Measurements from ENCODE around the gene TEX19.

The TEX19 gene

GRCh38 chr17:82386881-82387704 is 28.0 kb downstream of the TEX19 start:
- DNase-seq (ENCODE audit: extremely low read depth in 1 of 2, low read depth in 1 of 2), result no peak

- DNase-seq (ENCODE audit: extremely low read depth in 1 of 2, low read depth in 1 of 2), result no peak
These were observed 28.7 kb downstream of the TEX19 start for GRCh38 chr17:82387705-82388106.

DNA sequence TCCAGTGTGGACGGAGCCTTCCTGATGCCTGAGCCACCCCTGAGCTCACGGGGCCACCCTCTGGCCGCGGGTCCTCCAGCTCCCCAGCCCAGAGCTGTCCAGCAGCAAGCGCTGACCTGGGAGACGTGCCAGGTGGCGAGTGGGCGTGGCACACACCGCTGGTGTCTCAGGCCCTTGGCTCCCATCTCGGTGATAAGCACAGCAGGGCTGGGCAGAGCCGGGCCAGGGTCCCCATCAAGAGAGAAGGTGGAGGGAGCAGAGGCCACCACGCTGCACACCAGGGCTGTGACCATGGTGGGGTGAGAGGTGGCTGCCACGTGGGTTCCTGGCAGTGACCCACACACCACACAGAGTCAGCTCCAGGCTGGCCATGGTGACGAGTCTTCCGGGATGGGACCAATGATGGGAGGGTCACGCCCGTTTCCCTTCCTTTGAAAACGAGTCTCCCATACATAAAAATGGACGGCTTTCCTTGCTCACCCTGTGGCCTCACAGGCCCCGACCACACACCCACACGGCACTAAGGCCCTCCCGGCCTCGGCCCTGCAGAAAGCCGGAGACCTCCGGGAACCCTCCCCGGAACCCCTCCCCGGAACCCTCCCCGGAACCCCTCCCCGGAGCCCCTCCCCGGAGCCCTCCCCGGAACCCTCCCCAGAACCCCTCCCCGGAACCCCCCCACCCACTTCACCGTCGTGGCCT is 29.3 kb downstream of the TEX19 start:
- no peak for DNase-seq (ENCODE audit: extremely low read depth in 1 of 2, low read depth in 1 of 2)

- no peak for DNase-seq (ENCODE audit: extremely low read depth in 1 of 2, low read depth in 1 of 2)
These were observed 29.9 kb downstream of the TEX19 start for GRCh38 chr17:82388922-82389283.

- no peak for DNase-seq (ENCODE audit: extremely low read depth in 1 of 2, low read depth in 1 of 2)
These were observed 30.3 kb downstream of the TEX19 start for GRCh38 chr17:82389379-82389778.

DNA sequence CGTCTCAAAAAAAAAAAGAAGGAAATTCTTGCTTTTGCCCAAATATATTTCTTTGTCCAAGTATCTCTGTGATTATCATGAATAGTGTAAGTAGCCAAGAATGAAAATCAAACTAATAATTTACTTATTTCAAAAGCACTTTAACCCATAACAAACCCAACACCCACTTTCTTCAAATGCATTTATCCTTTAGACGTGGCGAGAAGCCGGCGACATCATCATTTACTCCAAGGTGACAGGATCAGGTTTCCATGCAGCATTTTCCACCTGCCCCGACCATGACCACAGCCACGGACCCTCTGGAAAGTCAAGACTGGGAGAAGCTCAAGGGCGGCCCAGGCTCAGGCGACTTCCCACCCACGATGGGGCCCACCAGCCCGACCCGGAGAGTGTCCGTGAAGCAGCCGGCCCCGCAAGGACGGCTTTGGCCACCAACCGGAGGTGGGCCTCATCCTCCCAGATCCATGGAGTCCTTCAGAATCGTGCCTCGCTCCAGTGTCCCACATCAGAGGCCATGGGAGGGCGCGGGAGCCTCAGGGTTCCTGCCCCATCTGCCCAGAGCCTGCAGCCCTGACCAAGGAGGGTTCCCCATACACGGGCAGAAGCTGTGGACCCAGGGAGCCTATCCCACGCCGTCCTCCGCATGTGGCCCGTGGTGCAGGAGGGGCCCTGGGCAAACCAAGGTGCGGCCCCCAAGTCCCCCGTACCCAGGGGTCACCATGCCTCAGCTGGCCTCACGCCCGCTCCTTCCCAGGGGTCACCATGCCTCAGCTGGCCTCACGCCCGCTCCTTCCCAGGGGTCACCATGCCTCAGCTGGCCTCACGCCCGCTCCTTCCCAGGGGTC is 31.2 kb downstream of the TEX19 start:
- DNase-seq (ENCODE audit: extremely low read depth in 1 of 2, low read depth in 1 of 2), result no peak

GRCh38 chr17:82390860-82391435 is 31.9 kb downstream of the TEX19 start:
- DNase-seq (ENCODE audit: extremely low read depth in 1 of 2, low read depth in 1 of 2), result no peak

DNA sequence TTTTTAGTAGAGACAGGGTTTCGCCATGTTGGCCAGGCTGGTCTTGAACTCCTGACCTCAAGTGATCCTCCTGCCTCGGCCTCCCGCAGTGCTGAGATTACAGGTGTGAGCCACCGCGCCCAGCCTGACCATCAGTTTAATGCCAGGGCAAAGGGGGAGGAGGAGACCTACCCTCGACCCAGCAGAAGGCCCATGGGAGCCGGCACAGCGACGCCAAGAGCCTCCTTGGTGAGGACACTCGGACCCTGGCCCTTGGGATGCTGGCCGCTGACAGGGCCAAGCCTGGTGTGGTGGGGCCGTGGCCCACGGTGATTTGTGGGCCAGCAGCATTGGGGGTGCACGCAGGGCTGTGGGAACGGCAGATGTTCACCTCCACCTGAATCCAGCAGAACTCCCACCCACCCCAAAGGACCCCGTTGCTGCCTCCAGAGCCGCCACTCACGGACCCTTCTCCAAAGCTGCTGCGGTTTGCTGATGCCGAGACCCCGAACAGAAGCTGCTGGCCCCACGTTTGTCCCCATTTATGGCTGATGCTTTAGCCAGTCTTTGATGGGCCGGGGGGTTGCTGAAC is 32.5 kb downstream of the TEX19 start:
- DNase-seq (ENCODE audit: extremely low read depth in 1 of 2, low read depth in 1 of 2), result no peak

DNA sequence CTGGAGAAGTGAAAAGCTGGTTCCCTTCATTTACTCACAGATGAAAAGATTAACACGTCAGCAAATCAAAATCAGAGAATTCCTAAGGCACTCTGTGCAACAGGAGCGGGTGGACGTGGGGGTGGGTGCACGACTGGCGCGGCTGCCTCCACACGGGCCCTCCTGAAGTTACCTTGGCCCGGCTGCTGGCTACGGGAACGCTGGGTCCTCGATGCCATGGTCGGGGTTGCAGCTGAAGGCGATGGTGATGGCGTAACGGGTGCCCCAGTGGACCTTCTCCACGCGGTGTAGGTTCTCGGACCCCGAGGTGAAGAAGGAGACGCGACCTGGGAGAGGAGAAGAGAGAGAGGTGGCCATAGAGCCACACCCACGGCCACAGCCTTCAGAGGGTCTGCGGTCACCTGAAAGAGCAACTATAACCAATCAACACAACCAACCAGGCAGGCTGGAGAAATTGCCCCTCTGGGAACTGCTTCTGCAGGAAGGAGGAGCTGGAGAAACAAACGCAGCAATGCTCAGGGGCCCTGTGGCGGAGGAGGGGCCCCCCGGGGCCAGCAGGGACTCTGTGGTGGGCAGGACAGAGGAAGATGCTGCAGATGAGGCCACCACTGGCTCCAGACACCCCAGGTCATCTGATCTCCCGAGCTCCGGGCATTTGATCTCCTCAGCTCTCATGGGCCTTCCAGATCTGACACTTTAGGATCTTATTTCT is 33.3 kb downstream of the TEX19 start:
- no peak for DNase-seq (ENCODE audit: extremely low read depth in 1 of 2, low read depth in 1 of 2)

- no peak for DNase-seq (ENCODE audit: extremely low read depth in 1 of 2, low read depth in 1 of 2)
These were observed 33.9 kb downstream of the TEX19 start for GRCh38 chr17:82392941-82393340.

- DNase-seq (ENCODE audit: extremely low read depth in 1 of 2, low read depth in 1 of 2), result no peak
These were observed 35.2 kb downstream of the TEX19 start for GRCh38 chr17:82394278-82394677.

- no peak for DNase-seq (ENCODE audit: extremely low read depth in 1 of 2, low read depth in 1 of 2)
These were observed 37.8 kb downstream of the TEX19 start for GRCh38 chr17:82396601-82397435.

DNA sequence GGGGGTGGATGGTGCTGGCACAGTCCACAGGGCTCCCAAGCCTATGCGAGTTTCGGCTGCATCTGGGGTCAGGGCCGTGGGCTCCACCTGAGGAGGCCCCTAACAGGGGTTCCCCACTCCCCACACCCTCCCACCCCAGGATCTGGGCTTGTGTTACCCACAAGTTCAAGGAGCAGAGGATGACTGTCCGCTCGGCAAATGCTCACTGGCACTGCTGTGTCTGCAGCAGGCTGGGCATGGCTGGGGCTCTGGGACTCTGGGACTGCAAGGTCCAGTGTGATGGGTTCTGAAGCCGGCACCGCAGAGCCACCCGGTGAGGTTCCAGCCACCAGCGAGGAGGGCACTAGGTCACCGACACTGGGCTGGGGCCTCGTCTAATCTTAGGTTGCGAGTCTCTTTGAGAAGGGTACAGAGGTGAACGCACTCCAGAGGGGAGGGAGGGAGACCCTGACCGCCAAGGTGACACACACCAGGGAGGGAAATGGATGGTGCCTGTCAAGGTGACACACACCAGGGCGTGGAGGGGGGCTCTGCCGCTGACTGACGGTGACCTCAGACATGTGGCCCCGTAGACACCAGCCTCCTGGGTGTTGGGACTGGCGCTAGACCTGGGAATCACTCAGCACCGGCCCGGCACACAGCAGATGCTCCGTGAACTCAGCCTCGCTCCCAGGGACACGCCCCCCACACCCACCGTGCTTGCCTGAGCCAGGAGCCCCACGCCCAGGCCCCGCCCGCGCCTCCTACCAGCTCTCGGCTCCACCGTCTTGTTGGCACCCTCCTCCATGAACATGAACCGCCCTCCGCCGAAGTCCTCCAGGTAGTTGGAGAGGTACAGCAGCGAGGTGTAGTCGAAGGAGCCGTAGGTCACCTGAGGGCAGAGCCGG is 38.6 kb downstream of the TEX19 start:
- DNase-seq (ENCODE audit: extremely low read depth in 1 of 2, low read depth in 1 of 2), result no peak

GRCh38 chr17:82399041-82399441 is 40.0 kb downstream of the TEX19 start:
- no peak for DNase-seq (ENCODE audit: extremely low read depth in 1 of 2, low read depth in 1 of 2)

- DNase-seq (ENCODE audit: extremely low read depth in 1 of 2, low read depth in 1 of 2), result no peak
These were observed 40.6 kb downstream of the TEX19 start for GRCh38 chr17:82399601-82400101.

DNA sequence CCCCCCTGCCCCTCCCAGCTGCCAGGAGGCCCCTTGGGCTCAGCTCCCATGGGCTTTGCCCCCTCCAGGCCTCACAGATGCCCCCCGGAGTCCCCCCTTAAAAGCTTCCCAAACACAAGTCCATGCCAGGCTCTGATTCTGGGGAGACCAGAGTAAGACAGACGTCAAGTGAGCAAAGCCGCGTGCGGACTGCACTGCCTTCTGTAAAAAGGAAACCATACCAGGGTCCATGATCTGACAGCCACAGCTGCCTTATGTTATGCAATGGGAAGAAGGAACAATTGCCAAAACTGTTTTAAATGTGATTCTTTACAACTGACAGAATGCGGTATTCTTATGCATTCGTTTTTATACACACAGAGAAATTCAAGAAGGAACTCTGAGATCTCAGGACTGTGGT is 41.2 kb downstream of the TEX19 start:
- no peak for DNase-seq (ENCODE audit: extremely low read depth in 1 of 2, low read depth in 1 of 2)

- peak in 1 of 2 donors; percentile 27 for DNase-seq (ENCODE audit: extremely low read depth in 1 of 2, low read depth in 1 of 2)
These were observed 41.8 kb downstream of the TEX19 start for GRCh38 chr17:82400830-82401229.

GRCh38 chr17:82402865-82403264 is 43.8 kb downstream of the TEX19 start:
- no peak for DNase-seq (ENCODE audit: extremely low read depth in 1 of 2, low read depth in 1 of 2)

Measured in activated CD8-positive, alpha-beta memory T cell treated with anti-CD3 and anti-CD28 coated beads for 1 hour (primary cell).